Renal cortical epithelial cell (primary cell): Measurements from ENCODE around the gene SLC22A4. TPM values are rescaled to one million over a fixed set of nuclear protein-coding genes. Genes with fewer than 3 reads are reported as not detected.

Source experiments
- DNase-seq: peaks from one replicate; pipeline ENCODE4 v3.0.0-alpha.2; 2011; ENCODE audit warnings: low read depth
- total RNA-seq: library from RNA; depleted of rRNA; stranded (reverse); fragments of >200 nt; gene quantifications from 2 replicates; pipeline ENCODE4 v1.2.3, GENCODE V29; 2014

The SLC22A4 gene
- total RNA-seq, 1 donor from 2014 or later: 1.6 TPM

GRCh38 chr5:132299917-132300316 lies 5.7 kb downstream of the SLC22A4 start:
- no peak for DNase-seq

- no peak for DNase-seq
Observed at GRCh38 chr5:132300577-132301343, 6.6 kb downstream of the SLC22A4 start.

- DNase-seq: no peak
Observed at GRCh38 chr5:132301344-132302271, 7.4 kb downstream of the SLC22A4 start.

GRCh38 chr5:132302413-132302812 lies 8.2 kb downstream of the SLC22A4 start:
- DNase-seq: no peak

- DNase-seq: no peak
Observed at GRCh38 chr5:132303589-132303988, 9.4 kb downstream of the SLC22A4 start.

- DNase-seq: no peak
Observed at GRCh38 chr5:132305420-132305819, 11.2 kb downstream of the SLC22A4 start.

- DNase-seq: no peak
Observed at GRCh38 chr5:132308701-132309100, 14.5 kb downstream of the SLC22A4 start.

- DNase-seq: no peak
Observed at GRCh38 chr5:132309679-132310078, 15.5 kb downstream of the SLC22A4 start.

- DNase-seq: peak; percentile 25
Observed at GRCh38 chr5:132310141-132310834, 16.1 kb downstream of the SLC22A4 start.

GRCh38 chr5:132313366-132313765 lies 19.2 kb downstream of the SLC22A4 start:
- DNase-seq: no peak

GRCh38 chr5:132313961-132314432 lies 19.8 kb downstream of the SLC22A4 start:
- no peak for DNase-seq

GRCh38 chr5:132315529-132316067 lies 21.4 kb downstream of the SLC22A4 start:
- no peak for DNase-seq

GRCh38 chr5:132319975-132320374 lies 25.8 kb downstream of the SLC22A4 start:
- no peak for DNase-seq

- DNase-seq: no peak
Observed at GRCh38 chr5:132321109-132321721, 27.0 kb downstream of the SLC22A4 start.

- no peak for DNase-seq
Observed at GRCh38 chr5:132322266-132322665, 28.1 kb downstream of the SLC22A4 start.

GRCh38 chr5:132323202-132323601 lies 29.0 kb downstream of the SLC22A4 start:
- no peak for DNase-seq

- no peak for DNase-seq
Observed at GRCh38 chr5:132325691-132326090, 31.5 kb downstream of the SLC22A4 start.

- no peak for DNase-seq
Observed at GRCh38 chr5:132327252-132327955, 33.2 kb downstream of the SLC22A4 start.

GRCh38 chr5:132334812-132335211 lies 40.6 kb downstream of the SLC22A4 start:
- peak; percentile 96 for DNase-seq

GRCh38 chr5:132335402-132335801 lies 41.2 kb downstream of the SLC22A4 start:
- peak; percentile 35 for DNase-seq

- DNase-seq: no peak
Observed at GRCh38 chr5:132339502-132339901, 45.3 kb downstream of the SLC22A4 start.
